Body of pancreas (tissue), 4 donors: ENCODE data around the gene GOLM1. TPM values are rescaled to one million over a fixed set of nuclear protein-coding genes. Genes with fewer than 3 reads are reported as not detected.
A peak's percentile ranks its signal among the peaks of the same experiment; 100 is the strongest.
"Not testable (repeated sequence)": the region's sequence is repeated elsewhere in the genome, so short reads cannot be mapped to it uniquely, and the experiment has no call there.

Experiments used
- ATAC-seq: fragments of 150-250 bp; one replicate; pipeline ENCODE4 v1.9.1; 2016
- DNase-seq, 4 donors: peaks; one replicate each; pipeline ENCODE4 v3.0.0-alpha.2; 2019
- H3K27ac ChIP-seq, 4 donors: fragments of 200-600 bp; sonication (generic); 1 replicate in 3 of 4; 2 replicates in 1 of 4; pipeline versions ENCODE4 v1.5.1 to v1.6.1; 2016 to 2019; ENCODE audit warnings: mild to moderate bottlenecking in 1 of 4, mixed read lengths in 1 of 4, moderate library complexity in 1 of 4
- H3K27me3 ChIP-seq, 2 donors: fragments of 200-600 bp; sonication (generic); one replicate each; pipeline ENCODE4 v1.6.0; 2016; ENCODE audit warnings: mild to moderate bottlenecking in 1 of 2
- H3K36me3 ChIP-seq, 2 donors: fragments of 200-600 bp; sonication (generic); replicated peaks in 1 of 2; 2 replicates each; pipeline ENCODE4 v1.5.1; 2016; ENCODE audit warnings: low read depth in 2 of 2; ENCODE audit not compliant: insufficient read depth in 1 of 2
- H3K4me1 ChIP-seq: fragments of 200-600 bp; sonication (generic); one replicate; pipeline ENCODE4 v1.6.0; 2016
- H3K4me3 ChIP-seq, 2 donors: fragments of 200-600 bp; sonication (generic); 1 replicate in 1 of 2; 2 replicates in 1 of 2; pipeline ENCODE4 v1.5.1; 2016 to 2019
- H3K9me3 ChIP-seq, 3 donors: fragments of 200-600 bp; sonication (generic); 1 replicate in 2 of 3; 2 replicates in 1 of 3; pipeline ENCODE4 v1.5.1; 2016
- CTCF ChIP-seq, 7 experiments: fragments of 450-650 bp in 4 of 7; fragments of 200-600 bp in 3 of 7; sonication (generic) in 3 of 7; IDR thresholded peaks; one replicate each; pipeline ENCODE4 v1.5.1; 2016 to 2019; ENCODE audit warnings: antibody characterized with exemption in 7 of 7
- POLR2A ChIP-seq, 3 donors: fragments of 450-650 bp; IDR thresholded peaks; one replicate each; pipeline ENCODE4 v1.6.1; 2016; ENCODE audit warnings: antibody characterized with exemption in 3 of 3, mild to moderate bottlenecking in 2 of 3
- WGBS, 2 donors: methylation state at CpG; one replicate each; pipeline ENCODE4 v1.1.5; 2017; 5-methylcytosine and 5-hydroxymethylcytosine counted together
- intact Hi-C: fragments of 100-400 bp; cut with DNase I; formaldehyde crosslinking; loops from one replicate; pipeline ENCODE4 v1.15.1; 2023
- total RNA-seq, 2 donors: library from RNA; depleted of rRNA; stranded (reverse); fragments of >200 nt; gene quantifications; one replicate each; pipeline ENCODE4 v1.1.0, GENCODE V29; 2016

Gene GOLM1
- total RNA-seq, 2 donors from 2014 or later = 29.0 to 36.6 TPM

DNA sequence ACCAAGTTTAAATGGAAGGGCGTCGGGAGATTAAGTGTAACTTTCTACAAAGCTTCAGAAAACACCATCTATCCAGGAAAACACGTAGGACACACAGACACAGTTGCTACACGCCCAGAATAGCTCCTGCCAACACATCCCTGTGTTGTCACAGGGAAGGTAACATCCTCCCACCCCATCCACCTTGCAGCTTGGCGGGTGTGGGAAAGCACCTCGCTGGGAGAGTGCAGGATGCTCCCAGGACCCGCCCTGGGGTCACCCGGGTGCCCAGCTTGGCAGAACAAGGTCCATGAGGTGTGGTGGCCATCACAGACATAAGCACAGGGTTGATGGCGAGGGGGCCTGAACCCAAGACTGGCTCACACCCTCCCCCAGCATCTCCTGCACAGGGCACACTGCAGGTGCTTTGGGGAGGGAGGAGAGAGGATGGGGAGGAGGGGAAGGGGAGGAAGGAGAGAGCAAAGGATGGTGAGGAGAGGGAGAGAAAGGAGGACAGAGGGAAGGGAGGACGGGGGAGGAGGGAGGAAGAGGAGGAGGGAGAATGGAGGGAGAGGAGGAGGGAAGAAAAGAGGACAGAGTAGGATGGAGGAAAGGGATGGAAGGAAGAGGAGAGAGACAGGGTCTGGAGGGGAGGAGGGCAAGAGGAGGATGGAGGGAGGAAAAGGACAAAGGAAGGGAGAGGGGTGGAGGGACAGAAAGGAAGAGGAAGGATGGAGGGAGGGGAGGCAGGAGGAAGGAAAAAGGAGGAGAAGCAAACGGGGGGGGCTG lies 37.2 kb downstream of the GOLM1 start:
- H3K27ac ChIP-seq = peak overlapping the region in 3 of 4 donors; percentile 43 to 73 (median 66)
- peaks cover 21% of the 10 kb centered on the region for H3K4me1 ChIP-seq
- H3K9me3 ChIP-seq = no peaks in the 10 kb centered on the region
- DNase-seq (no peak), ATAC-seq (no peak)
- H3K27me3 ChIP-seq = no peaks in the 10 kb centered on the region
- no peaks in the 10 kb centered on the region for H3K36me3 ChIP-seq
- H3K4me3 ChIP-seq = no peak overlapping the region
- TF ChIP-seq CTCF (IDR thresholded peaks at IDR 0.05) (no peak), POLR2A (IDR thresholded peaks at IDR 0.05) (no peak)
- WGBS, 2 donors = 77 to 86% methylated on average over 11 of the region's 11 CpGs
- intact Hi-C loops = no loop called here

- ATAC-seq (no peak), DNase-seq (no peak)
- no peaks in the 10 kb centered on the region for H3K4me1 ChIP-seq
- no peaks in the 10 kb centered on the region for H3K9me3 ChIP-seq
- WGBS, 2 donors = 92 to 94% methylated on average over 7 to 13 of the region's 13 CpGs
- intact Hi-C loops = no loop called here
- no peak overlapping the region for H3K27ac ChIP-seq
- H3K36me3 ChIP-seq = no peaks in the 10 kb centered on the region
- H3K27me3 ChIP-seq = no peaks in the 10 kb centered on the region
- TF ChIP-seq CTCF (IDR thresholded peaks at IDR 0.05) (no peak), POLR2A (IDR thresholded peaks at IDR 0.05) (no peak)
- no peak overlapping the region for H3K4me3 ChIP-seq
These were observed 41.9 kb downstream of the GOLM1 start for GRCh38 chr9:86057491-86057890.

GRCh38 chr9:86054695-86055094 lies 44.7 kb downstream of the GOLM1 start:
- H3K9me3 ChIP-seq = no peaks in the 10 kb centered on the region
- WGBS, 2 donors = 64 to 68% methylated on average over 3 of the region's 3 CpGs
- TF ChIP-seq POLR2A (IDR thresholded peaks at IDR 0.05) (no peak), CTCF (IDR thresholded peaks at IDR 0.05) (no peak)

GRCh38 chr9:86052556-86053468 lies 46.5 kb downstream of the GOLM1 start:
- intact Hi-C loops = no loop called here
- no peak for ATAC-seq

More at GRCh38 chr9:86054695-86055094, 44.7 kb downstream of the GOLM1 start:
- no peak for ATAC-seq
- H3K4me1 ChIP-seq = no peaks in the 10 kb centered on the region
- no peak for DNase-seq
- no peak overlapping the region for H3K27ac ChIP-seq
- intact Hi-C loops = no loop called here
- H3K27me3 ChIP-seq = no peaks in the 10 kb centered on the region
- H3K36me3 ChIP-seq = no peaks in the 10 kb centered on the region
- H3K4me3 ChIP-seq = no peak overlapping the region

GRCh38 chr9:86048018-86048742 lies 51.2 kb downstream of the GOLM1 start:
- H3K36me3 ChIP-seq, intact Hi-C loops, H3K4me1 ChIP-seq, H3K27ac ChIP-seq, DNase-seq, H3K4me3 ChIP-seq, ATAC-seq, H3K9me3 ChIP-seq, H3K27me3 ChIP-seq: not testable (repeated sequence)
- WGBS, 2 donors = 87 to 95% methylated on average over 7 of the region's 7 CpGs

More at GRCh38 chr9:86052556-86053468, 46.5 kb downstream of the GOLM1 start:
- H3K4me1 ChIP-seq = no peaks in the 10 kb centered on the region
- H3K36me3 ChIP-seq = no peaks in the 10 kb centered on the region
- H3K27me3 ChIP-seq = no peaks in the 10 kb centered on the region
- TF ChIP-seq POLR2A (IDR thresholded peaks at IDR 0.05) (no peak), CTCF (IDR thresholded peaks at IDR 0.05) (no peak)
- no peaks in the 10 kb centered on the region for H3K9me3 ChIP-seq
- 88 to 90% methylated on average over 21 of the region's 21 CpGs for WGBS, 2 donors
- H3K4me3 ChIP-seq = no peak overlapping the region
- no peak for DNase-seq
- no peak overlapping the region for H3K27ac ChIP-seq
